ENCODE measurements around the gene TBC1D7.

DNA sequence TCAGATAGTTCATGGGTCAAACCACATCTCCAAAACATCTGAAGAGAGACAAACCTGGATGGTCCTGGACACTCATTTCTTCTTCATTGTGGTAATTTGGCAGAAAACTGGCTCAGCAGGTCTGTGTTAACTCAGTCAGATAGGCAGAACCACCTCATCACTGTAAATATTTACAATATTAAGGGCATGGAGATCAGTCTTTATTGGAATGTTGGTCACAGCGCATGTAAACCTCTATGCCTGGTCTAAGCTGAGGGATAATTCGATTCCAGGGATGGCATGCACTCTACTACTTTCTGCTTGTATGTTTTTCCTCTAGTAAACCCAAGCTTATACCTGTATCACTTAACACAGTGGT lies 4.0 kb upstream of the TBC1D7 start:
- TF ChIP-seq, protein P1, sequence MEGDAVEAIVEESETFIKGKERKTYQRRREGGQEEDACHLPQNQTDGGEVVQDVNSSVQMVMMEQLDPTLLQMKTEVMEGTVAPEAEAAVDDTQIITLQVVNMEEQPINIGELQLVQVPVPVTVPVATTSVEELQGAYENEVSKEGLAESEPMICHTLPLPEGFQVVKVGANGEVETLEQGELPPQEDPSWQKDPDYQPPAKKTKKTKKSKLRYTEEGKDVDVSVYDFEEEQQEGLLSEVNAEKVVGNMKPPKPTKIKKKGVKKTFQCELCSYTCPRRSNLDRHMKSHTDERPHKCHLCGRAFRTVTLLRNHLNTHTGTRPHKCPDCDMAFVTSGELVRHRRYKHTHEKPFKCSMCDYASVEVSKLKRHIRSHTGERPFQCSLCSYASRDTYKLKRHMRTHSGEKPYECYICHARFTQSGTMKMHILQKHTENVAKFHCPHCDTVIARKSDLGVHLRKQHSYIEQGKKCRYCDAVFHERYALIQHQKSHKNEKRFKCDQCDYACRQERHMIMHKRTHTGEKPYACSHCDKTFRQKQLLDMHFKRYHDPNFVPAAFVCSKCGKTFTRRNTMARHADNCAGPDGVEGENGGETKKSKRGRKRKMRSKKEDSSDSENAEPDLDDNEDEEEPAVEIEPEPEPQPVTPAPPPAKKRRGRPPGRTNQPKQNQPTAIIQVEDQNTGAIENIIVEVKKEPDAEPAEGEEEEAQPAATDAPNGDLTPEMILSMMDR (IDR thresholded peaks at IDR 0.05; ENCODE audit: poor library complexity, severe bottlenecking) = no peak
- no peak for TF ChIP-seq POLR2AphosphoS5 (IDR thresholded peaks at IDR 0.05)
- no peak for TF ChIP-seq EZH2 (IDR thresholded peaks at IDR 0.05; ENCODE audit: borderline replicate concordance, insufficient read depth, low read length, poor library complexity, severe bottlenecking)
- TF ChIP-seq REST (IDR thresholded peaks at IDR 0.05; ENCODE audit: borderline replicate concordance) = no peak
- no peak for TF ChIP-seq TAF1 (IDR thresholded peaks at IDR 0.05; ENCODE audit: low read depth)
- no peak for TF ChIP-seq EP300 (conservative IDR thresholded peaks at IDR 0.05; ENCODE audit: poor library complexity, severe bottlenecking)
